ENCODE results near the gene DIRAS1.
A peak's percentile ranks its signal among the peaks of the same experiment; 100 is the strongest.

The DIRAS1 gene

DNA sequence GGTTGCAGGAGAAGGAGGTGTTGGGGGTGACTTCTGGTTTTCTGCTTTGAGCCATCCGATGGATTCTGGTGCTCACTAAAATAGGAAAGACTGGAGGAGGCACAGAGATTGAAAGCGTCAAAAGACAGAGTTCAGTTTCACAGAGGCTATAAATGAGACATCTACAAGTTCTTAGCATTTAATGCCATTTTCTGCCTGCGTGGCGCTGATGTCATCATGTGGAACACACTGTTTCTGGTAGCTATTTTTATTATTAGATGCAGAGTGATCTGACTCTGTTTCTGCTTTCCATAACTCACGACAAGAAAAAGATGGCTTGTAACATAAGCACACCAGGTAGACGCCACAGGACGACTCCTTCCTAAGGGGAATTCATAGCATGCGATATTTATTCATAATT is 21.9 kb upstream of the DIRAS1 start:
- H3K79me2 ChIP-seq (ENCODE audit: control insufficient read depth, low read length), result peaks cover 15% of the 10 kb centered on the region
- no peak overlapping the region for H3K4me2 ChIP-seq (ENCODE audit: low read length)
- peaks cover 7% of the 10 kb centered on the region for H3K36me3 ChIP-seq (ENCODE audit: control insufficient read depth, low read length)
- no peaks in the 10 kb centered on the region for H3F3A ChIP-seq (ENCODE audit: control insufficient read depth, insufficient read depth)
- H3K4me3 ChIP-seq (ENCODE audit: low read length), result no peak overlapping the region
- H3K27ac ChIP-seq (ENCODE audit: low read depth, low read length), result no peak overlapping the region
- H3K4me1 ChIP-seq (ENCODE audit: control insufficient read depth, low read length), result peaks cover 37% of the 10 kb centered on the region
- H3K9me2 ChIP-seq (replicated peaks; ENCODE audit: control insufficient read depth, low read length), result no peaks in the 10 kb centered on the region
- peaks cover 7% of the 10 kb centered on the region for H3K27me3 ChIP-seq (ENCODE audit: control insufficient read depth, low read length)
- no peaks in the 10 kb centered on the region for H3K9me3 ChIP-seq (ENCODE audit: control insufficient read depth, insufficient read depth, low read length)
- no peak for TF ChIP-seq EZH2phosphoT487 (IDR thresholded peaks at IDR 0.05; ENCODE audit: borderline replicate concordance, low read length)
- TF ChIP-seq, protein P1, sequence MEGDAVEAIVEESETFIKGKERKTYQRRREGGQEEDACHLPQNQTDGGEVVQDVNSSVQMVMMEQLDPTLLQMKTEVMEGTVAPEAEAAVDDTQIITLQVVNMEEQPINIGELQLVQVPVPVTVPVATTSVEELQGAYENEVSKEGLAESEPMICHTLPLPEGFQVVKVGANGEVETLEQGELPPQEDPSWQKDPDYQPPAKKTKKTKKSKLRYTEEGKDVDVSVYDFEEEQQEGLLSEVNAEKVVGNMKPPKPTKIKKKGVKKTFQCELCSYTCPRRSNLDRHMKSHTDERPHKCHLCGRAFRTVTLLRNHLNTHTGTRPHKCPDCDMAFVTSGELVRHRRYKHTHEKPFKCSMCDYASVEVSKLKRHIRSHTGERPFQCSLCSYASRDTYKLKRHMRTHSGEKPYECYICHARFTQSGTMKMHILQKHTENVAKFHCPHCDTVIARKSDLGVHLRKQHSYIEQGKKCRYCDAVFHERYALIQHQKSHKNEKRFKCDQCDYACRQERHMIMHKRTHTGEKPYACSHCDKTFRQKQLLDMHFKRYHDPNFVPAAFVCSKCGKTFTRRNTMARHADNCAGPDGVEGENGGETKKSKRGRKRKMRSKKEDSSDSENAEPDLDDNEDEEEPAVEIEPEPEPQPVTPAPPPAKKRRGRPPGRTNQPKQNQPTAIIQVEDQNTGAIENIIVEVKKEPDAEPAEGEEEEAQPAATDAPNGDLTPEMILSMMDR (IDR thresholded peaks at IDR 0.05; ENCODE audit: low read depth, low read length, poor library complexity, severe bottlenecking), result no peak
- H4K20me1 ChIP-seq (ENCODE audit: control insufficient read depth, insufficient read depth, low read depth, low read length), result no peaks in the 10 kb centered on the region

DNA sequence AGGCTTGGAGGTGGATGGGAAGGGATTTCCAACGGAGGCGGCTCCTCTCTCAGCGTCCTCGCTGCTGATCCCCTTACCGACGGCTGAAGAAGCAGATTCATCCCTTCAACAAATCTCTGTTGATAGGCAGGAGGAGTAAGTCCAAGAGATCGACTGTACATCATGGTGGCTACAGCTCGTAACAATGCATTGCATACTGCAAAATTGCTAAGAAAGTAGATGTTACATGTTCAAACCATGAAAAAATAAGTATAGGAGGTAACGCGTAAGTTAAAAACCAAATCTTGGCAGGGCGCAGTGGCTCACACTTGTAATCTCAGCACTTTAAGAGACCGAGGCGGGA is 19.1 kb upstream of the DIRAS1 start:
- Histone ChIP-seq H3K4me2 (ENCODE audit: low read length) (peak overlapping the region; percentile 54), H3K4me3 (ENCODE audit: low read length) (peak overlapping the region; percentile 99), H3K9me3 (ENCODE audit: control insufficient read depth, insufficient read depth, low read length) (no peaks in the 10 kb centered on the region), H3K9me2 (replicated peaks; ENCODE audit: control insufficient read depth, low read length) (no peaks in the 10 kb centered on the region), H3K79me2 (ENCODE audit: control insufficient read depth, low read length) (peaks cover 38% of the 10 kb centered on the region), H3K36me3 (ENCODE audit: control insufficient read depth, low read length) (peaks cover 26% of the 10 kb centered on the region), H3F3A (ENCODE audit: control insufficient read depth, insufficient read depth) (no peaks in the 10 kb centered on the region), H3K27ac (ENCODE audit: low read depth, low read length) (no peak overlapping the region), H4K20me1 (ENCODE audit: control insufficient read depth, insufficient read depth, low read depth, low read length) (no peaks in the 10 kb centered on the region), H3K4me1 (ENCODE audit: control insufficient read depth, low read length) (peaks cover 18% of the 10 kb centered on the region), H3K27me3 (ENCODE audit: control insufficient read depth, low read length) (peaks cover 7% of the 10 kb centered on the region)
- TF ChIP-seq, protein P1 (IDR thresholded peaks at IDR 0.05; ENCODE audit: low read depth, low read length, poor library complexity, severe bottlenecking), result no peak
- no peak for TF ChIP-seq EZH2phosphoT487 (IDR thresholded peaks at IDR 0.05; ENCODE audit: borderline replicate concordance, low read length)

DNA sequence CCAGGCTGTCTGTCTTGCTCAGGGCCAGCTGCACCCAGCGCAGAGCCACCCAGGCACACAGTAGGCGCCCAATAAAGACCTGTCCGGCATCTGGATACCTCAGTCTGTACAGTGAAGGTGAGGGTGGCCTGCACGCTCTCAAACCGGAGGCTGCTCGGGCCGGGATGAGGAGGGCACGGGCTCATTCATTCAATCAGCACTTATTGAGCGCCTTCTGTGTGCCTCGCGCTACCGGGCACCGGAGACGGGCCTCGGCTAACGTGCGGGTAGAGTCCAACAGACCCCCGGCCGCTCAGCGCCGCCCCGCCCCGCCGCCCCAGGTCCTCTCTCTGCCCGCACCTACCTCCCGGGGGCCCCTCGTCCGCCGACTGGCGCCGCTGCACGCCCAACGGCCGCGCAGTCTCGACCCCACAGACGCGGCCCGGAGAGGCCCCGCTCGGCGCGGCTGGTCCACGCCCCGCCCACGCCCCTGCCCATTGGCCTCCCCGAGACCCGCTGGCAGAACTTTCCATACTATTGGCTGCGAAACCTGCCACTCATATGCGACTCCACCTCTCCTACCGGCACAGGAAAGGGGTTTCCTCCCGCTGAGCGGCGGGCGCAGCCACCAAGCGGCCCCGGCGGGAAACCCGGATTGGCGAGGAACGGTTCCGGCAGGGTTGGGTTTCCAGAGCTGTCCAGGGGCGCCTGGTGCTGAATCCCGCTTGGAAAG is 18.6 kb upstream of the DIRAS1 start, which contains the start of gene SLC39A3:
Gene SLC39A3, minus strand, starts transcription at position 416 of the 712 bp plus-strand sequence. CDS start 2,760 bp downstream, outside the sequence.
- peaks cover 7% of the 10 kb centered on the region for H3K27me3 ChIP-seq (ENCODE audit: control insufficient read depth, low read length)

More for the DNA sequence above, 18.6 kb upstream of the DIRAS1 start, which contains the start of gene SLC39A3:
- Histone ChIP-seq H3K4me1 (ENCODE audit: control insufficient read depth, low read length) (peaks cover 17% of the 10 kb centered on the region), H3K4me2 (ENCODE audit: low read length) (peak within 1 kb of the TSS; percentile 97), H3K4me3 (ENCODE audit: low read length) (peak within 1 kb of the TSS; percentile 99), H4K20me1 (ENCODE audit: control insufficient read depth, insufficient read depth, low read depth, low read length) (no peaks in the 10 kb centered on the region), H3F3A (ENCODE audit: control insufficient read depth, insufficient read depth) (no peaks in the 10 kb centered on the region), H3K36me3 (ENCODE audit: control insufficient read depth, low read length) (peaks cover 31% of the 10 kb centered on the region), H3K27ac (ENCODE audit: low read depth, low read length) (peak within 1 kb of the TSS; percentile 51), H3K9me3 (ENCODE audit: control insufficient read depth, insufficient read depth, low read length) (no peaks in the 10 kb centered on the region), H3K9me2 (replicated peaks; ENCODE audit: control insufficient read depth, low read length) (no peaks in the 10 kb centered on the region), H3K79me2 (ENCODE audit: control insufficient read depth, low read length) (peaks cover 42% of the 10 kb centered on the region)
- no peak for TF ChIP-seq EZH2phosphoT487 (IDR thresholded peaks at IDR 0.05; ENCODE audit: borderline replicate concordance, low read length)
- TF ChIP-seq, protein P1 (IDR thresholded peaks at IDR 0.05; ENCODE audit: low read depth, low read length, poor library complexity, severe bottlenecking), result no peak
